ENCODE measurements around the gene PASK.

Gene PASK

GRCh38 chr2:241147336-241147735, 1.9 kb downstream of the PASK start:
- no peak for DNase-seq (ENCODE audit: low spot score)

DNA sequence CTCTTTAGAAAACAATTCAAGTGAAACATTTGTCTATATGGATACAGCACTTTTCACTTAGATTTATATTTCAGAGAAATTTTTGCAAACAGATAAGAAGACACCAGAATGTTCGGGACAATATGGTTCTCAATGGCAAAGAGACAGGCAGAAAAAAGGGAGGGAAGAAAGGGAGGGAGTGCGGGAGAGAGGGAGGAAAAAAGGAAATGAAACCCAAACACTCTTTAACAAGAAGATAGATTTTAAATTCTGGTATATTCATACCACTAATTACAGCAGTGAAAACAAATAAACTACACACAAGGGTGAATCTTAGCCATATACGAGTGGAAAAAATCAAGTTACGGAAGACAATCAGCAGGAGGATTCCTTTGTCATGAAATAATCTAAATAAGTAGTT, 3.0 kb downstream of the PASK start:
- no peak for DNase-seq (ENCODE audit: low spot score)

DNA sequence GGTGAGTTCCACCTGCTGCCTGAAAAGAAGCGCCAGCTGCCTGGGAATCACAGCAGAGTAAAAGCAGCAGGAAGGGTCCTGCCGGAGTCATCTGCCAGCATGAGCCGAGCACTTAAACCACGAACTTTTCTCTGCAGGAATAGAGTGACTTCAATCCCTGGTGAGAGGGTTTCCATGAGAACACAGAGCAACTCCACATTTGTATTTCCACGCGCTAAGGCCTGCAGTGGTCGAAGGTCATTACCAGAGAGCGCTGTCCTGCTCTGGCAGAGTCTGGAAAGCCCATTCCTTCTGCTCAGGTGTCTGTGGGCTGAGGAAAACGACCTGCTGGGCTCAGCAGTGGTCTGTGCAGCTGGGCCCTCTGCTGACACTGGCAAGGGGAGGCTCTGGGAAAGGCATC, 6.7 kb downstream of the PASK start:
- DNase-seq (ENCODE audit: low spot score): no peak

GRCh38 chr2:241142063-241142462, 7.2 kb downstream of the PASK start:
- no peak for DNase-seq (ENCODE audit: low spot score)

DNA sequence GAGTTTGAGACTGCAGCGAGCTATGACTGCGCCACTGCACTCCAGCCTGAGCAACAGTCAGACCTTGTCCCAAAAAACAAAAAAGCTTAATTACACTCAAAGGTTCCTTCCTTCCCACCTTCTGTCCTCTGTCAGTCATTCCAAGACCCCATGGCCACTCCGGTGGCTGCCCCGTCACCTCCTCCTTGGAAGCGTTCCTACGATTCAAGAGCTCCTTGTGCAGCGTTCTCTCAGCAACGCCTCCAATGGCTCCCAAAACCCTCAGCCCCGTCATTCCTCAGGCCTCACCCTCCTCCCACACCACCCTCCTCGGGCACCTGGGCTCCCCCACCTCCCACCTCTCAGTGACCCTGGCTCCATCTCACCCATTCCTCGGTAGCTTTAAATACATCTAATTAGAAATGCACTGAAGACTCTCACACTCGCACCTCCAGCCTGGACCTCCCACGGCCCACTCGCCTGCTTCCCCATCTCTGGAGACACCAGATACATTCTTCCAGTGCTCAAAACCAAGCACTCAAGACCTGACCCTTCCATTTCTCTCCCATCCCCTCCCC, 8.0 kb downstream of the PASK start:
- no peak for DNase-seq (ENCODE audit: low spot score)

DNA sequence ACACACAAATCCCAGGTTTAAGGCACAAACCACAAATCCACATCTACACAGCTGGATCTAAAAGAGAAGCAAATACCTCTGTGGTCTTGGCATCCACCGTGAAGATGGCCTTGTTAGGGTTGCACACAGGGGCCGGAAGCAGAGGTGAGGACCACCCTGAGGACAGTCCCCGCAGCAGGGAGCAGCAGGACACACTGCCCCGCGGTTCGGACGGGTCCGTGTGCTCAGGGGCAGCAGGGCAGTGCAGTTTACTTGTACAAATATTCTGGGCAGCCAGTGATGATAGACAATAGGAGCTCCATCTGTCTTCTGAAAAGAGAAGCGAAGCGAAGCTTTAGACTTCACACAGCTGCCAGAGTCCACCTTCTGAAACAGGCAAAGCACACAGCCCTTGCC, 8.8 kb downstream of the PASK start:
- no peak for DNase-seq (ENCODE audit: low spot score)

DNA sequence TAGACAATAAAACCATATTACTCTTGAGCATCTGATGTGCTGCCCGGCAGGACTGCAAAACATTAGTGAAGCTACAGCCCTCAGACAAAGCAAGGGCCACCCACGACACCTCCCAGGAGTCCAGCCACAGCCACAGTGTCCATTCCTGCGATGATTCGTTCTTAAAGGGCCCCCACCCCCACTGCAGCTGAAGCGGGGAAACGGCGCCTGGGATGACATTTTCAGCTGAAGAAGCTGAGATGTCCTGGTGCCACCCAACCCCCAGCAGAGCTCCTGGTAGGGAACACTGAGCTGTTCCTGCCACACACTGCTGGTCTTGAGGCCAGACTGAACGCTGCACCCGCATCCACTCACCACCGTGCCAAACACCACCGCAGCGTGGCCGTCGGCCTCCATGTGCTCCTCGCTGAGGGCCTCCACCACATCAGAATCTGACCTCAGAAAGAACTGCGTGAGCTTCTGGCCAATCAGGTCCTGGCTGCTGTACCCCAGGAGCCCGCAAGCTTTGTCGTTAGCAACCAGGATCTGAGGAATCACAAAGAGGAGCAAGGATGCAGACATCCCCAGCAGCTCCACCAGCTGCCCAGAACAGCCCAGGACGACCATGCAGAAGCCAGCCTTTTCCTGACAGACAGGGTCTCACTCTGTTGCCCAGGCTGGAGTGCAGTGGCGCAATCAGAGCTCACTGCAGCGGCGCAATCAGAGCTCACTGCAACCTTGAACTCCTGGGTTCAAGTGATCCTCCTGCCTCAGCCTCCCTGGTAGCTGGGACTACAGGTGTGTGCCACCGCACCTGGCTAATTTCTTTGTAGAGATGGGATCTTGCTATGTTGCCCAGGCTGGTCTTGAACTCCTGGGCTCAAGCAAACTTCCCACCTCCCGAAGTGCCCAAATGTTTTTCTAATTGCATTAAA, 9.5 kb downstream of the PASK start:
- DNase-seq (ENCODE audit: low spot score): no peak

GRCh38 chr2:241138471-241138870, 10.8 kb downstream of the PASK start:
- DNase-seq (ENCODE audit: low spot score): no peak

- DNase-seq (ENCODE audit: low spot score): no peak
These were observed 11.7 kb downstream of the PASK start for GRCh38 chr2:241137276-241138190.

DNA sequence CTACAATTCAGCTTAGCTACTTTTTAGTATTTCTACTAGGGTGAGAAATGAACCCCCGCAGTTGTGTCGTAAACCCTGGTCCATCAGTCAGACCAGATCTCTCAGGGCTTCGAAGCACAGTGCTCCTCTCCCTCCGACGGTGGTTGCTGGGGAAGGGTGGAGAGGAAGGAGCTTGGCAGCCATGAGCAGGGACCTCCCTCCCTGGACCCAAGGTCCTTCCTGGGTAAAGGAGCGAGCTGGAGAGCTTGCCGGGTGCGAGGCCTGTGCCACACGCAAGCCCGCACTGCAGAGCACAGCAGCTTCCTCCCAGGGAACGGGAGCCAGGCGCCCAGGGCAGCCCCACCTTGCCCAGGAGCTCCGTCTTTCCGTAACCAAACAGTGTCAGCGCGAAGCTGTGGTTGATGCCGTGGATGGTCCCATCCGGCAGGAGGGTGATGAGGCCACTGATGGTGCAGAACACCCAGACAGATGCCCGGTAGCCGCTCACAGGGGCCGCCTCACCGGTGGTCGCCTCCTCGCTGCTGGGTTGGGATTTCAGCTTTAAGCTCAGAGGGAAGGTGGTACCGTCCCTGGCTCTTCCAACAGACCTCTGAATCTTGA, 12.5 kb downstream of the PASK start:
- DNase-seq (ENCODE audit: low spot score): no peak

DNA sequence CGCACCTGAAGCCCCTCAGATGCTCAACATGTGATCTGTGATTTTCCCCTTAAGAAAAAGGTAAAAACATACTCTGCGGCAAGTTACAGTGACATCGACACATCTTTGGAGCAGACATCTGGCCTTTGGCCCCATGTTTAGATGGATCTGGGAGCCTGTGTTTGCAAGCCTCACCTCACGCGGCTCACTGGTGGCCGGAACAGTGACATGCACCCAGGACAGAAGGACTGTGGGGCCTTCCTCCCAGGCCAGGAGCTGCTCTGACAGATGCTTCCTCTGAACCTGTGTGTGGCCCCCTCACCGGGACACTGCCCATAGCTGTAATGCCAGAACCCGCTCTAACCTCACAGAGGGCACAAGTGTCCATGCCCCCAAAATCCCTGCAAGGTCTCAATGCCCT, 13.1 kb downstream of the PASK start:
- no peak for DNase-seq (ENCODE audit: low spot score)

GRCh38 chr2:241135737-241136136, 13.5 kb downstream of the PASK start:
- DNase-seq (ENCODE audit: low spot score): no peak

- no peak for DNase-seq (ENCODE audit: low spot score)
These were observed 14.6 kb downstream of the PASK start for GRCh38 chr2:241134711-241135110.

- DNase-seq (ENCODE audit: low spot score): no peak
These were observed 15.8 kb downstream of the PASK start for GRCh38 chr2:241133436-241133820.

DNA sequence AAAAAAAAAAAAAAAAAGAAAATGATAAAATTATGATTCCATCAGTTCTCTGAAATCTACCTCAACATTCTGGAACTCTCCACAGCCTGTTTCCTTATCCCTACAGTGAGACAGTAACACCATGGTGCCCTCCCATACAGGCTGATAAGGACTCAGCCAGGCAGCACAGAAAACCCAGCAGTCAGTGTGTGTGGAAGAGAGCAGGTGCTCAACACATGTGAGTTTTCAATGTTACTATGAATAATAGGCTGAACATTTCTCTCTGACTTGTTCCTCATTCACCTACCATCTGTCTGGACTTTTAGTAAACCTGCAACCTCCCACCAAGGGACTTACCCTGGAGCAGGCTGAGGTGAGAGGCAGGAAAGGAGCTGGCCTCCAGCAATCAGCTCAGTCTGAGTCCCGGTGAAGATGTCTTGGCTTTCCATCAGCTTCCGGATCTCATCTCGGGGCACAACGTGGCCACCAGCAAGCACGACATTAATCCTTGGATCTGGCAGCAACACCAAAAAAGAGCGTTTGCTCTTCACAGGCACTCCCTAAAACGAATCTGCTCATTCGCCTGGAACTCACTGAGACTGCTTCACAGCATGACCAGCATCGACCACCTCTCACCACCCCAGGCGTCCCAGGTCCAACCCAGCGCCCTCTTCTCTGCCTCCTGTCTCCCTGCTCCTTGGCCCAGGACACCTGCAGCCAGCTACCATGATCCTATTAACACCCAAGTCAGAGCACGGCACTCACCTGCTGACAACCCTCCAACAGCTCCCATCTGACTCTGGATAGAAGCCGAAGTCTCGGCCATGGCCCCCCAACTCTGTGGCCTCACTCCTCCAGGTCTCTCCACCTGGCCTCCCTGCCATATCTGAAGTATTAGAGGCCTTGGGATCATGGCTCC, 16.5 kb downstream of the PASK start:
- DNase-seq (ENCODE audit: low spot score): no peak

DNA sequence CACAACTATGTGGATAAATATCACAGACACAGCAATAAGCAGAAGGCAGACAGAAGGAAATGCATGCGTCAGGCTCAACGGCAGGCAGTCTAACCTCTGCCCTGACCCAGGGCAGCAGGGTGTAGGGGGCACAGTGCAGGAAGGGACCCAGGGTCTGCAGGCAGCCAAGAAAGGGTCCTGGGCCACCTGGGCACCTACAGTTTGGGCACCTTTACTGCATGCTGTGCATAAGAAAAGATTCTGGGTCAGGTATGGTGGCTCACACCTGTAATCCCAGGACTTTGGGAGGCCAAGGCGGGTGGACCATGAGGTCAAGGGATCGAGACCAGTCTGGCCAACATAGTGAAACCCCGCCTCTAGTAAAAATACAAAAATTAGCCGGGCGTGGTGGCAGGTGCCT, 17.7 kb downstream of the PASK start:
- no peak for DNase-seq (ENCODE audit: low spot score)

DNA sequence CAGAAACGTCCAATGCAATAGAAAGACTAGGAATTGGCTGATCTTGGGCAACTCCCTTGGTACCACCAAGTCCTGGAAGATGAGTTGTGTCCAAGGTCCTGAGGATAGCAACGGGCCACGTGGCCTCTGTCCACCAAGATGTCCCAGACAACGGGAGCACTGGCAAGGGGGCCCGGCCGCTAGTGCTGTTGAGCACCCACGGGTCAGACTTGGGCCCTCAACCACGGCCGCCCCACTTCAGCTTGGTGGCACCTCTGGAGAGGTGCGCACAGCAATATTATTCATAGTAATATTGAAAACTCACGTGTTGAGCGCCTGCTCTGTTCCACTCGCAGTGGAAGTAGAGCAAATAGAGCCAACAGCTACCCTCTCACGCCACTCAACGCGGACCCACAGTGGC, 19.0 kb downstream of the PASK start:
- no peak for DNase-seq (ENCODE audit: low spot score)

DNA sequence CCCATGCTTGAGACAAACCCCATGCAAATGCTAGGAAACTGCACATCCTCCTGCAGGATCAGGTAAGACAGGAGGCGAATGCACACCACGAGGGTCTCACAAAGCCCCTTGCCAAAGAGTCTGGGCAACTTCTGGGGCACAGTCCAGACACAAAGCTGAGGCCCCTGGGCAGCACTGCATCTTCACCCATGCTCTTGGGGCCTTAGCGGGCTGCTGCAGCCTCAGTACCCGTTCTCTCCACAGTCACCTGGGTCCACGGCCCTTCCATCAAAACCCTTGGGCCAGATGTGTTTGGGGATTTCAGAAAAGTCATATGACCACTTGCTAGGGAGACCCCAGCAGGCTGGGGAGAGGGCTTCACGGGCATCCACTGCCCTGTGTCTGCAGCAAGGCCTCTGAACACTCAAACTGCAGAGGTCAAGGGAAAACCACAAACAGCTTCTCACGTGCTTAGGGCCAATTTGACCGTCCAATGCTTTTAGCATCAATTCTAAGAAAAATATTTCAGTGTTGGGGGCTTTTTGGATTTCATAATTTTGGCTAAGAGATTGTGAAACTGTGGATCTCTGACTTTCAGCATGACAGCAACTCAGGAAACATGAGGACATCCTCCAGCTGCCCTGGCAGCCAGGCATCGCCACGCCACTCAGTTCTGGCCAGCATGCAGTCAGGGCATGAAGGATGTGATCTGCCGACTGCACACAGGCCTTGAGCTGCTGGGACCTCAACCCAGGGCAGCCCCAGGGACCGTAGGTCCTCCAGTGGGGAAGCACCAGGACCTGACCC, 20.0 kb downstream of the PASK start:
- DNase-seq (ENCODE audit: low spot score): peak; percentile 32

DNA sequence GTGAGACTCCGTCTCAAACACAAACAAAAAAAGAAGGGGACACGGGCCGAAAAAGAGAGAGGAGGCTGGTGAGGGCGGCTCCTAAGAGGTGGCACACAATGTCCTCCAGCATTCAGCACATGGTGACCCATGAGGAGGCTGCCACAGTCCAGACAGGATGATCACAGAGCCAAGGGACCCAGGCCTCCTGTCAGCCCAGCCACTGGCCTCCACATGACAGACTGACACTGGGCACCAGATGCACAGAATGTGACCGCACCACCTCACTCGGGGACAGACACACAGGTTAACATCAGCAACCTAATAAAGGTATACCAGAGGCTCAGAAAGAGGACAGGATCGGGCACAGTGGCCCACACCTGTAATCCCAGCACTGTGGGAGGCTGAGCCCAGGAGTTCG, 21.0 kb downstream of the PASK start:
- DNase-seq (ENCODE audit: low spot score): no peak

DNA sequence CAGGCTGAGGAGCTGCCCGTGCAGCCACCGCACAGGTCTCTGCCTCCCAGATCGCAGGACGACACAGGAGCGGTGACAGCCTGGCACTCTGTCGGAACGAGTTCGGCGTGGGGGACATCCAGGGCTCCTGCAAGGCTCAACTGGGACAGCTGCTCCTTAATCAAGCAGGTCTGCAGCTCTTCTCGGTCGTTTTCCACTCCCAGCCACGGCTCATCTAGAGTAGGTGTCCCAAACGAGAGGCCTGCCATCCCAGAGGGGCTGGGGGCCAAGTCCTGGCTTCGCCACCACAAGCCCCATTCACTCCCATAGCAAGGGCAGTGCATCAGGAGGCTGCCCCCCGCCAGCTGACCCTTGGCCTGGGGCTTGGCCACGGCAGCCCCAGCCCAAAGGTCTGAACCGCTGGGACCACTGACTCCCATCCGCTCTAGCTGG, 22.5 kb downstream of the PASK start:
- DNase-seq (ENCODE audit: low spot score): no peak
